ENCODE data around the gene NAA60. TPM values are rescaled to one million over a fixed set of nuclear protein-coding genes. Genes with fewer than 3 reads are reported as not detected.

Gene NAA60
- total and polyA plus RNA-seq, 2 of the 13 experiments (the other 11 are each of a cell fraction or from before 2014, with no cell fraction given) = 14.7 to 32.0 TPM

DNA sequence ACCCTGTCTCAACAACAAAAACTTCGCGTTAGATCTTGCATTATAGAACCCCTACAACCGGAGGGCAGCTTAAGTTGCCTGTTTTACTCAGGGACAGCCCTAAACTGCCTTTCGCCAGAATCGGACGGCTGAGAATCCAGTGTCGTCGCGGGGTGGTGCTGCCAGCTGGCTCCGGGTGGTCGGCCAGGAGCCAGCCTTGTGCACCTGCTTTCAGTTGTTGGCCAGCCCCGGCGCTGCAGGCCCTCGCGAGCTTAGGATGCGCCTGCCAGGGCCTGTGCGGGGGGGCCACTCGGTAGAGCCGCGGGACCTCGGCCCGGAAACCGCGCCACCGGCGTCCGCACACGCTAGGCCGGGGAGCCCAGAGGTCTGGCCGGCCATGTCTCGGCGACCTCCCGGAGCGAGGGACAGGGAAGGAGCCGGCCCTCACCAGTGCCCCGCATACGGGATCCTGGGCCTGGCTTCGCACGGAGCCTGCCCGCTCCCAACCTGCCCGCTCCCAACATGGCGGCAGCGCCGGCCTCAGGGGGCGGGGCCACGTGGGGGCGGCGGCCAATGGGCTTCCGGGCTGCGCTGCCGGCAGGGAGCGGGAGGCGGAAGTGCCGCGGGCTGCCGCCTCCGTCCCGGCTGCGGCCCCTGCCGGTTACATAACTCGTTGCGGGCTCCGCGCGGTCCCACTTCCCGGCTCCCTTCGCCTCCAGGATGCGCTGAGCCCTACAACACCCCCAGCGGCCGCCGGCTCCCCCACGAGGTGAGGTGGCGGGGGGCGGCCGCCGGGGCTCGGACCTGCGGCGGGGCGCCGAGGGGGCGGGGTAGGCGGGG lies 14.2 kb downstream of the NAA60 start (continued):
- TF ChIP-seq, protein P1, sequence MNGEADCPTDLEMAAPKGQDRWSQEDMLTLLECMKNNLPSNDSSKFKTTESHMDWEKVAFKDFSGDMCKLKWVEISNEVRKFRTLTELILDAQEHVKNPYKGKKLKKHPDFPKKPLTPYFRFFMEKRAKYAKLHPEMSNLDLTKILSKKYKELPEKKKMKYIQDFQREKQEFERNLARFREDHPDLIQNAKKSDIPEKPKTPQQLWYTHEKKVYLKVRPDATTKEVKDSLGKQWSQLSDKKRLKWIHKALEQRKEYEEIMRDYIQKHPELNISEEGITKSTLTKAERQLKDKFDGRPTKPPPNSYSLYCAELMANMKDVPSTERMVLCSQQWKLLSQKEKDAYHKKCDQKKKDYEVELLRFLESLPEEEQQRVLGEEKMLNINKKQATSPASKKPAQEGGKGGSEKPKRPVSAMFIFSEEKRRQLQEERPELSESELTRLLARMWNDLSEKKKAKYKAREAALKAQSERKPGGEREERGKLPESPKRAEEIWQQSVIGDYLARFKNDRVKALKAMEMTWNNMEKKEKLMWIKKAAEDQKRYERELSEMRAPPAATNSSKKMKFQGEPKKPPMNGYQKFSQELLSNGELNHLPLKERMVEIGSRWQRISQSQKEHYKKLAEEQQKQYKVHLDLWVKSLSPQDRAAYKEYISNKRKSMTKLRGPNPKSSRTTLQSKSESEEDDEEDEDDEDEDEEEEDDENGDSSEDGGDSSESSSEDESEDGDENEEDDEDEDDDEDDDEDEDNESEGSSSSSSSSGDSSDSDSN (CRISPR knock-in tag; IDR thresholded peaks at IDR 0.05) = peak; percentile 85
- TF ChIP-seq REXO4 (CRISPR knock-in tag; IDR thresholded peaks at IDR 0.05; ENCODE audit: borderline replicate concordance) = no peak
- TF ChIP-seq, protein P2, sequence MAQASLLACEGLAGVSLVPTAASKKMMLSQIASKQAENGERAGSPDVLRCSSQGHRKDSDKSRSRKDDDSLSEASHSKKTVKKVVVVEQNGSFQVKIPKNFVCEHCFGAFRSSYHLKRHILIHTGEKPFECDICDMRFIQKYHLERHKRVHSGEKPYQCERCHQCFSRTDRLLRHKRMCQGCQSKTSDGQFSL (CRISPR knock-in tag; IDR thresholded peaks at IDR 0.05) = peak; percentile 77
- TF ChIP-seq HNF4G (IDR thresholded peaks at IDR 0.05; ENCODE audit: borderline replicate concordance, low read depth, low read length) = no peak
- TF ChIP-seq HNF4G (CRISPR knock-in tag; IDR thresholded peaks at IDR 0.05; ENCODE audit: borderline replicate concordance, low read depth) = no peak
- no peak for TF ChIP-seq ZNF550 (CRISPR knock-in tag; IDR thresholded peaks at IDR 0.05; ENCODE audit: borderline replicate concordance)
- peak; percentile 90 for TF ChIP-seq POLR2G (IDR thresholded peaks at IDR 0.05; ENCODE audit: low read depth, low read length)
- peak; percentile 80 for TF ChIP-seq ZNF317 (CRISPR knock-in tag; IDR thresholded peaks at IDR 0.05)
- peak; percentile 18; the same call in 1 of the 2 replicates for TF ChIP-seq FOSL1 (CRISPR knock-in tag; IDR thresholded peaks at IDR 0.05; ENCODE audit: borderline replicate concordance)
- TF ChIP-seq, protein P3, sequence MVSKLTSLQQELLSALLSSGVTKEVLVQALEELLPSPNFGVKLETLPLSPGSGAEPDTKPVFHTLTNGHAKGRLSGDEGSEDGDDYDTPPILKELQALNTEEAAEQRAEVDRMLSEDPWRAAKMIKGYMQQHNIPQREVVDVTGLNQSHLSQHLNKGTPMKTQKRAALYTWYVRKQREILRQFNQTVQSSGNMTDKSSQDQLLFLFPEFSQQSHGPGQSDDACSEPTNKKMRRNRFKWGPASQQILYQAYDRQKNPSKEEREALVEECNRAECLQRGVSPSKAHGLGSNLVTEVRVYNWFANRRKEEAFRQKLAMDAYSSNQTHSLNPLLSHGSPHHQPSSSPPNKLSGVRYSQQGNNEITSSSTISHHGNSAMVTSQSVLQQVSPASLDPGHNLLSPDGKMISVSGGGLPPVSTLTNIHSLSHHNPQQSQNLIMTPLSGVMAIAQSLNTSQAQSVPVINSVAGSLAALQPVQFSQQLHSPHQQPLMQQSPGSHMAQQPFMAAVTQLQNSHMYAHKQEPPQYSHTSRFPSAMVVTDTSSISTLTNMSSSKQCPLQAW (CRISPR knock-in tag; IDR thresholded peaks at IDR 0.05) = peak; percentile 90
- peak; percentile 84; the same call in 1 of the 2 replicates for TF ChIP-seq ZNF543 (CRISPR knock-in tag; IDR thresholded peaks at IDR 0.05)
- peak; percentile 83 for TF ChIP-seq SRY (CRISPR knock-in tag; IDR thresholded peaks at IDR 0.05)
- peak; percentile 70; the same call in 1 of the 2 replicates for TF ChIP-seq HES4 (CRISPR knock-in tag; IDR thresholded peaks at IDR 0.05; ENCODE audit: borderline replicate concordance)
- peak; percentile 53; the same call in 1 of the 2 replicates for TF ChIP-seq ZBTB38 (CRISPR knock-in tag; IDR thresholded peaks at IDR 0.05)
- TF ChIP-seq KLF16 (CRISPR knock-in tag; IDR thresholded peaks at IDR 0.05) = peak in 1 of 2 experiments; percentile 83; a peak in 2 of 4 replicates
- TF ChIP-seq GZF1 (CRISPR knock-in tag; IDR thresholded peaks at IDR 0.05) = no peak
- TF ChIP-seq KDM4B (CRISPR knock-in tag; IDR thresholded peaks at IDR 0.05) = peak; percentile 90; the same call in 1 of the 2 replicates
- peak; percentile 64; the same call in 1 of the 2 replicates for TF ChIP-seq ZNF143 (CRISPR knock-in tag; IDR thresholded peaks at IDR 0.05)
- TF ChIP-seq, protein P4, sequence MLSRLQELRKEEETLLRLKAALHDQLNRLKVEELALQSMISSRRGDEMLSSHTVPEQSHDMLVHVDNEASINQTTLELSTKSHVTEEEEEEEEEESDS (CRISPR knock-in tag; IDR thresholded peaks at IDR 0.05; ENCODE audit: borderline replicate concordance) = 0 out of 2 replicates have a peak, but pooled peaks have one; percentile 35
- TF ChIP-seq, protein P5, sequence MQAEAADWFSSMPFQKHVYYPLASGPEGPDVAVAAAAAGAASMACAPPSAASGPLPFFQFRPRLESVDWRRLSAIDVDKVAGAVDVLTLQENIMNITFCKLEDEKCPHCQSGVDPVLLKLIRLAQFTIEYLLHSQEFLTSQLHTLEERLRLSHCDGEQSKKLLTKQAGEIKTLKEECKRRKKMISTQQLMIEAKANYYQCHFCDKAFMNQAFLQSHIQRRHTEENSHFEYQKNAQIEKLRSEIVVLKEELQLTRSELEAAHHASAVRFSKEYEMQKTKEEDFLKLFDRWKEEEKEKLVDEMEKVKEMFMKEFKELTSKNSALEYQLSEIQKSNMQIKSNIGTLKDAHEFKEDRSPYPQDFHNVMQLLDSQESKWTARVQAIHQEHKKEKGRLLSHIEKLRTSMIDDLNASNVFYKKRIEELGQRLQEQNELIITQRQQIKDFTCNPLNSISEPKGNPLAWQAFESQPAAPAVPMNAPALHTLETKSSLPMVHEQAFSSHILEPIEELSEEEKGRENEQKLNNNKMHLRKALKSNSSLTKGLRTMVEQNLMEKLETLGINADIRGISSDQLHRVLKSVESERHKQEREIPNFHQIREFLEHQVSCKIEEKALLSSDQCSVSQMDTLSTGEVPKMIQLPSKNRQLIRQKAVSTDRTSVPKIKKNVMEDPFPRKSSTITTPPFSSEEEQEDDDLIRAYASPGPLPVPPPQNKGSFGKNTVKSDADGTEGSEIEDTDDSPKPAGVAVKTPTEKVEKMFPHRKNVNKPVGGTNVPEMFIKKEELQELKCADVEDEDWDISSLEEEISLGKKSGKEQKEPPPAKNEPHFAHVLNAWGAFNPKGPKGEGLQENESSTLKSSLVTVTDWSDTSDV (CRISPR knock-in tag; IDR thresholded peaks at IDR 0.05) = no peak
- TF ChIP-seq ZNF879 (CRISPR knock-in tag; IDR thresholded peaks at IDR 0.05) = no peak
- TF ChIP-seq ZNF326 (CRISPR knock-in tag; IDR thresholded peaks at IDR 0.05; ENCODE audit: borderline replicate concordance) = no peak
